HG03103 (cell line): ENCODE data around the gene ACBD6.
"Not testable (repeated sequence)": the region's sequence is repeated elsewhere in the genome, so short reads cannot be mapped to it uniquely, and the experiment has no call there.

Experiments used
- ATAC-seq: cut with Tn5 transposase; IDR thresholded peaks from one replicate; pipeline ENCODE4 v1.9.1; 2021; ENCODE audit warnings: low read depth; ENCODE audit not compliant: unreplicated experiment

Gene ACBD6, protein sequence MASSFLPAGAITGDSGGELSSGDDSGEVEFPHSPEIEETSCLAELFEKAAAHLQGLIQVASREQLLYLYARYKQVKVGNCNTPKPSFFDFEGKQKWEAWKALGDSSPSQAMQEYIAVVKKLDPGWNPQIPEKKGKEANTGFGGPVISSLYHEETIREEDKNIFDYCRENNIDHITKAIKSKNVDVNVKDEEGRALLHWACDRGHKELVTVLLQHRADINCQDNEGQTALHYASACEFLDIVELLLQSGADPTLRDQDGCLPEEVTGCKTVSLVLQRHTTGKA

DNA sequence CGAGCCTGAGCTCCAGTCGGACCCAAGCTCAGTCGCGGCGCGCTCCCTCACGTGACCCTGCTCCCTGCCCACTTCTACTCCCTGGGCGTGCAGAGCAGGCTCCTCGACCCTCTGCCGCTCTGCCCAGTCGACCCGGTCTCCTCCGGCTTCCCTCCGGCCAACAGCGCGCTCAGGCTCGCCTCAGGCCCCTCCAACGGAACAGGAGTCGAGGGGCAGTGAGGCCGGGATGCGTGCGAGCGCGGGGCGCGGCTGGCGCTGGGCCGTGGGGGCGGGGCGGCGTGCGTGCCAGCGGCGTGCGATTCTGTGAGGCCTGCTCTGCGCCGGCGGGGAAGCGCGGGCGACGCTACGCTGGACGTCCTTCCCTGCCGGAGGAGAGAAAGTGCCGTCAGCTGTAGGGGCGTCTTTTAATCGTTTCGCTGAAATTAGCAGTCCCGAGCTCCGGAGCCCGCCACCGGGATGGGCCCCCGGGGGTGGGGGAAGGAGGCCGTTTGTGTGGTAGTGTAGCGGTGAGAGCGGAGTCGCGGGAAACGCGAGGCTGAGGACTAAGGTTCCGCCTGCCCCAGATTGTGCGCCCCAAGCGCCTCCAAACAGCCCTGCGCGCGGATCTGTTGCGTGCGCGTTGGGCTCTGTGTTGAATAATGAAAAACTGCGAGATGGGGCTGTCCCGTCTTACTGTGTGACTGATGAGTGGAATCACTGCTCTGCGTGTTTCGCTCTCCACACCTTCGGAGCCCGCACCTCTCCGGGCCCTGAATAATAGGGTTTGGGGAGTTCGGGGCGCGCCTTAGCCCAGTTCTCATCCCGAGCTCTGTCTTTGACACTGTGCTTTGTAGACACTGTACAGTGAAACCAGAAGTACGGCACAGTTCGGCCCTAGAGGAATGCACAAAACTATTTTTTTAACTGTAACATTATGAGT lies at the start of gene ACBD6:
ACBD6 (minus strand) TSS at position 217 of the 919 bp plus-strand sequence. CDS start 311 bp downstream, outside the sequence.
- peak; percentile 71 for ATAC-seq

DNA sequence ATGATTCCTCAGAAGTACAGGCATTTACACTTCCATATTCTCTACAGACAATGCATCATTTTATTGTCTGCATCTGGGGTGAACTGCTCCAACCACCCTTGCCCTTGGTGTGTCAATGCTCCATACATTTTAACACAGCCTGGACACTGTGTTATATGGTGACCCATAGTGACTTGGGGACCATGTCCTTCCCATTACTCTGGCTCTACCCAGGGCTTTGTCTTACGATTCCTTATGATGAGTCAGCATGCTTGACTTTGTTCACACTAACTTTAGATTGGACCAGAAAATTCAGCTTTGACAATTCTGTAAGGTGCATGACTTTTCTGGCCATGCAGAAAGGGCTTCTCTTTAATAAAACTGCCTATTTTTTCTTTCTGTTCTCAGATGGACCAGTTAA lies 49.6 kb upstream of the ACBD6 start:
- ATAC-seq, result no peak

DNA sequence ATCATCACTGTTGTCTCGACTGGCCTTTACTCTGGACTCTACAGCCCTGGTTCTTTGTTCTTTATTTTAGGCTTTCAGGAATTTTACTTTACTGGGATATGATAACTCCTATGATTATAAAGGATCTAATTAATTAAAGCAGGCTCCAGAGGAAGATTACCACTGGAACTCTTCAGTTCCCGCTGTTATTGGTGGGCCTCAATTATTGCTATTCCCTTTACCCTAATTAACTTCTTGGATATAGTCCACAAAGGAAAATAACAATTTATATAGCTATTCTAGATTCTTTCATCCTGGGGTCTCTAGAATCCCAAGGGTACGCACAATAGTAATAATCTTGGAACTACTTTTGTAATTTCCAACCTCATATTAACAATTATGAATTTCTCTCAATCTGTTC lies 47.9 kb upstream of the ACBD6 start:
- no peak for ATAC-seq

DNA sequence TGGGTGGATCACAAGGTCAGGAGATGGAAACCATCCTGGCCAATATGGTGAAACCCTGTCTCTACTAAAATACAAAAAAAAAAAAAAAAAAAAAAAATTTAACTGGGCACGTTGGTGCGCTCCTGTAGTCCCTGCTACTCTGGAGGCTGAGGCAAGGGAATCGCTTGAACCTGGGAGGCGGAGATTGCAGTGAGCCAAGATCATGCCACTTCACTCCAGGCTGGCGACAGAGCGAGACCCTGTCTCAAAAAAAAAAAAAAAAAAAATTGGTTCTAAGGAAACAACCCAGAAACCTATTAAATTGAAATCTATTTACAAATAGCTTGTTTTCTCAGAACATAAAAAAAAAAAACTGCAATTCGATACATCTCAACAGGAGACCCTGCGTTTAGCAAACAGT lies 47.4 kb upstream of the ACBD6 start:
- ATAC-seq, result not testable (repeated sequence)

DNA sequence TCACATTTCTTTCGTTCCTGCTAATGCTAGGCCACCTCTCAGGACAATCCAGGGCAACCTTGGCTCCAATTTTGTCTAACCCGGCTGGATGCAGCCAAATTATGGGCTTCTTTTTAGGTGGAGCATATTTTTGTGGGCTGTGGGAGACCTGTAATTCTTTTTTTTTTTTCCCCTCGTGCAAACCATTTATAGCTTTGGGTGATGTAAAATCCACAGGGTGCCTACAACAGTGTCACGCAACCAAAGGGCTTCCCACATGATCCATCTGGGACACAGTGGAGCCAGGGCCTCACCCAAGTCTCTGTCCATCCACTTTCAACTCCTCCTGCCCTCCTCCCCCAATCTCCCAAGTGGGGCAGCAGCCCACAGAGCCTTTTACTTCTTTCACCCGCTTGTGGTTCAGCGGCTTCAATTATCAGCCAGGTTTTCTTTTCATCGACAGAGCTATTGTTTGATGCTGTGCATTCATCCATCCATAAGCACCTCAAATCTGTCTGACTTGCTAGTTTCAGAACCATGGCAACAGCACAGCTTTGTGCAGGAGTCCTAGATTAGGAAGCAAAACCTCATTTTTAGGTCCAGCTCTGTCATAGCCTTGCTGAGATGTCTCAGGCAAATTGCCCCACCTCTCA lies 46.4 kb upstream of the ACBD6 start:
- ATAC-seq, result no peak

DNA sequence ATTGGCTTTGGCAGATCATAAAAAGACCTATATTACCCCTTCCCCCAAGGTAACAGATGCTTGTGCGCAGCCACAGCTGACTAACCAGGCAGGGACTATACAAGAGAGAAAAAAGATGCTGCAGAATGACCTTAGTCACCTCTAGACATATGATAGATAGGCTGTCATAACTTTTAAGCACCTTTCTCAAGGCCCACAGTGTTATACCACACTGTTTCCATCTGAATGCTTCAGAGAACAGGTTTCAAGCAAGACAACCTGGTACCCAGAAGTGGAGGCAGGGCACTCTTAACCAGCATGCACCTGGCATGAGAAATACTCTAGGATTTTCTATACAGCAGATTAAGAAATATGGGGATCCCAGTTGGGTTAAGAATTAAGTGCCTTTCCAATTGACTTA lies 43.6 kb upstream of the ACBD6 start:
- ATAC-seq, result no peak

DNA sequence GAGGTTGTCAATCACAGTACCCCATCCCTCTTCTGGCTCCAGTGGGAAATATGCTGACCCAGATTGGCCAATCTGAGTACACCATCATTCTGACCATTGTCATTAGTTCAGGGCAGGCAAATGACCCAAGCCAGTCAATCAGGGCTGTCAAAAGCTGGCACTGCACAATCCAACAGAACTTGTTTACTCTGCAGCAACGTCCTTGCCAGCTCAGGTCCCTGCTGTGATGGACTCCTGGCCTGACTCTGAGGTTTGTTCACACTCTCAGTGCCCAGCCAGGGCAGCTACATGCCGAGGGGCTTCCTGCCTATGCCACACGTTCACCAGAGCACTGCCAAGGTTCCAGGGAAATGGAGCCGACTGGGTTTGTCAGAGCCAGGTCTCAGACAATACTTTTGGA lies 41.7 kb upstream of the ACBD6 start:
- no peak for ATAC-seq

DNA sequence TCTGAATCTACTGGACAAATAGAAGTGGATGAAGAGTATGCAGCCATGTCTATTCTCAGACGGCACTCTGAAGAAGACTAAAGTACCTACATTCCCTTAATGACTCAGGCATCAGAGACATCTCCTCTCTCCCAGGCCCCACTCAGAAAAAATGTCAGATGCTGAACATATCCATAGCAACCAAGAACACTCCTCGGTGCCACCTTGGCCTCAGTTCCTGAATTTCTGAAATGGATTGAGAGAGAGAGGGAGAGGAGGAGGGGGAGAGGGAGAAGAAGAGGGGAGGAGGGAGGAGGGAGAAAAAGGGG lies 40.4 kb upstream of the ACBD6 start:
- ATAC-seq, result no peak

DNA sequence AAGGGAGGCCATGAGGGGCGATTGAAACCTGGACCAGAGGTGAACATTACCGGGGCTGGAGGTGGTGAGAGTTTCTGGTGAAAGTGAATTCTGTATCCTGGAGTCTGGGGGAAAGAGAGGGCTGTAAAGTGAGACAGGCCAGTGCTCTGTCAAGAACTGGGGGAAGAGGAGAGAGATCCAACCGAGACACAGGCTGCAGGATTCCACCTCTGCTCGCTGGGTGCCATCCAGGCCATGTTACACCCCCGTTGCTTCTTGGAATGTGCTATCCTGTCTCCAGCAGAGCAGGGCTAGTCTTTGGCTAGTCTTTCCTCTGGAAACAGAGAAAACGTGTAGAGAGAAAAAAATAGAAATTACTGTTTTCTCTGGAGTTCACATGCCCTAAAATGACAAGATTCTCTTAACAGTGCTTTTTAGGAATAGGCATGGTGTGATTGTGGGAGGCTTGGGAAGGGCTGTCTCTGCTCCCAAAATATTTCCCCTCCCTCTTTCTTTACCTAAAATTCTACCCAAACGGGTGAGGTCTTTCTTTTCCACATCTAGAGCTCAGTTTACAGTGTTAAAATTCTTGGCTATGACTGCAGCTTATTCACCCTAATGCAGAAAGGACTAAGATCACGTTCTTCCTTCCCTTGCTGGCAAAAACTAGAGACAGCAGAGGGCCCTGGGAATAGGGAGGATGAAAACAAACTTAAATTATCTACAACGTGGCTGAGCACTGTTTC lies 39.9 kb upstream of the ACBD6 start:
- ATAC-seq, result no peak

DNA sequence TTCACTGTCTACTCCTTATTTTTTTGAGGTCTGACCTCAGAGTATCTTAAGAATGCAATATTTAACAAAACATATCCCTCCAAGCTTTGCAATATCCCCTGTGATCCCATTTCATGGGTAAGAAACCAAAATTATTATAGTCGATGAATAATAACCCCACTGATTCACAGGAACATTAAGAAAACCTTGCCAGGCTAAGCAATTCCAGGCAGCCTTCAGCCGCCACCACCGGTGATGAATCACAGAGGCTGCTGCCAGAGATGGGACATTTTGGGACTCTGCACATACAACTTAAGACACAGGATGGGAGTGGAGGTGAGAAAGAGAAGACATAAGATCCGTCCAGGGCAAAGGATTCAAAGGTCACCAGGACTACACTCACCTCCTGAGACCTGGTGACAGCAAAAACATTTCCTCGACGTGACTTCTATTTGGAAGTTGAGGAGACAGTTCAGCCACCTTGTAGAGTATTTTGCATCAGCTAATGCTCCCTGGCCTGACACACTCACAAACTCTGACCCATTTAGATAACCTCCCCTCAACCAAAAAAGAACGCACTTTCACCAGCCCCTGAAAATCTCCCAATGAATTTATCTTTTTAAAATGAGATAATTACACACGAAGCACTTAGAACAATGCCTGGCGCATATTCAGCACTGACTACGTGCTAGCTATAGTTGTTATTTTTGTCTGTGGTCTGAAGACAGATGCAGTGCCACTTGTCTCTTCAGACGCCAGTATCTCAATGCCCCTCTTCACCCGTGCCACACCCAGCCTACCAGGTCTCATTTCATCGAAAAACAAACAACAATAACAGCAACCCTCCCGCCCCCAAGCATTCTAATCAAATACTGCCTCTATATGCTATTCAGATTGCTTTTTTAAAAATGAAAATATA lies 38.6 kb upstream of the ACBD6 start:
- ATAC-seq, result no peak

DNA sequence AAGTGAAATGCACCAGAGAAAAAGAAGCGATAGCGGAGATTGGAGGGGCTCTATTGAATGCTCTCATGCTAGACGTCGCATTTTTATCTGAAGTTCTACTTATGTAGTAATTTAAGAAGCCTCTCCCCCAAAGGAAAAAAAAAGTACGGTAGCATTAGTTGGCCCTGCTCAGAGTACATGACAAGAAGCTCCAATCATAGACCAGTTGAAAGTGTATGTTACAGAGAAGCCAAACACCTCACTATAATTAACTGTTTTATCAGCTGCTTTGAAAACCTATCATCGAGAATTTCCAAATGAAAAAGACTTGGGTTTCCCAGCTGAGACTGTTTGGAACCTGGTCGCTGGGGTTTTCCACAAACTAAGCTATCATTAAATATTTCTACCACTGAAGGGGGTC lies 36.8 kb upstream of the ACBD6 start:
- no peak for ATAC-seq

DNA sequence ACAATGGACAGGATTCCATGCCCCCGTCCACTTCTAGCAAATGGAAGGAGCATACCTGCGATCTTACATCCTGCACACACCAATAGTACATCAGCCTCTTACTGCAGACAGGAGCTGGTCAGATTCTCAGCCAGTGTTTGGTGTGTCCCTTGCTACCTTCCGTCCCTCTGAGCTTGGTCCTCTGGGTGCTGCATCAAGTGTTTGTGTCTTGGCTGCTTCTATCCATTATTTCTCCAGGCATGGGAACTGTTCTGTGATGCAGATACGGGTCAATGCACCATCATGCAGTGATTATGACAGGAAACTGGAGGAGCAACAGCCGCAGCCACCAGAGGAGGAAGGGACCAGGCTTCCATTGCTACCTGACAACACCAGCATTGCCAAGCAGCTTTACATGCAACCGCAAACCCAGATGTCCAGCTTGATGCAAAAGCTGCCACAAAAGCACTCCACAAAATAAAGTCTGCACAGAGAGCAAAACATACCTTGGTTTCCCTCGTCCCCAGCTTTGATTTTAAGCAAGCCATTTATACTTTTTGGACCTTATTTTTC lies 34.5 kb upstream of the ACBD6 start:
- no peak for ATAC-seq

DNA sequence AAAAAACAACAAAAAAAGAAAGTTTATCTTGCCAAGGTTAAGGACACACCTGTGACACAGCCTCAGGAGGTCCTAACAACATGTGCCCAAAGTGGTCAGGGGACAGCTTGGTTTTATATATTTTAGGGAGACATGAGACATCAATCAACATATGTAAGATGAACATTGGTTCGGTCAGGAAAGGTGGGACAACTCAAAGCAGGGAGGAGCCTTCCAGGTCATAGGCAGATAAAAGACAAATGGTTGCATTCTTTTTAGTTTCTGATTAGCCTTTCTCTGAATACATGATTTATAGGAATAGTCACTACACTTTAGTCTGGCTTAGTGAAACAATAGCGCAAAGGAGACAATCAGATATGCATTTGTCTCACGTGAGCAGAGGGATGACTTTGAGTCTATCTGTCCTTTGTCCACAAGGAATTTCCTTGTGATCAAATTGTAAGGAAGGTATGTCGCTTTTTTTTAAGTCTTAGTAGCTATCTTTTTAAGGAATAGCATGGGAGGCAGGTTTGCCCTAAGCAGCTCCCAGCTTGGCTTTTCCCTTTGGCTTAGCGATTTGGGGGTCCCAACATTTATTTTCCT lies 33.1 kb upstream of the ACBD6 start:
- ATAC-seq, result no peak

DNA sequence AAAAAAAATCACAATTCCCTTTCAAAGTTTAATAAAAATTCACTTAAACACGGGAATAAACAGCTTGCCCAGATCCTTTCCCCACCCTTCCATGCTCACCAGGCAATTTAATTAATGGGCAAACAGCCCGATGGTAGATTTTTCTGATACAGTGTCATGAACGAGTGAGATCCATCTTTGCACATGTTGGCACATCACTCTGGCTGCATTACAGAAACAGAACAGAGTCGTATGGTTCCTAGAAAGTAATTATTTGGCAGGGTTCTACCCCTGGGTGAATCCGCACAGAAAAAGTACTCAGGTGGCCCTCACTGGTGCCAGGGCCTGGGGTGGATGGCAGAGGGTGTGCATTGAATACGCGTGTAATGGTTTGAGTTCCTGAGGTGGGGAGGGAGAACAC lies 31.8 kb upstream of the ACBD6 start:
- ATAC-seq, result no peak

DNA sequence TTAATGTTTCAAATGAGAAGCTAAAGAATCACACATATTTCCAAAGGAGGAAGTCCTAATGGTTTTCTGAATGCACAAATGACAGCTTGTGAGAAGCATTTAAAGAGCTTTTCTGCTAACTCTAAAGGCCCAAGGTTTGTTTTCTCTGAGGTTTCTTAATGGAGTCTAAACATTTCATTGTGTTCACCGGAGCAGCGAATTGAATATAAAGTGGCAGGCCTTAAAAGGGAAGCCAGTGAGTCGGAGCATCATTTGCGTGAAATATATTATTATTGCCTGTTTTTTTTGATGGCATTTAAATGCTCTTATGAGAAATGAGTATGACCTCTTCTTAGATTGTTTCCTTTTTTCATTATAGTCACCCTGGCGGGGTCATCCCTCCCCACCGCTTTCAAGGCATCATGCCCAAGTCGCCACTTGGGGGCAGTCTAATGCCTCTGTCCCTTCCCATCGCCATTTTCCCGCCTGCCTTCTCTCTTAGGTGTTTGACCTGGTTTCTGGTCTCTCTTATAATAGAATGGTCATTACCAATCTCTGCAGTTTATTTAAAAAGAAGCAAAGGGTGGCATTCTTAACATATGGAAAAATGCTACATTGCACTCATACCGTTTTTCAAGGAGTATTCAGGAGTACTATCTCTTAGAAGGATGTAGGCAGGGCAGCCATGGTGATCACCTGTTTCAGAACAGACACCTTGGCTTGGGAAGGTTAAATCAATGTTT lies 31.1 kb upstream of the ACBD6 start:
- ATAC-seq, result no peak

DNA sequence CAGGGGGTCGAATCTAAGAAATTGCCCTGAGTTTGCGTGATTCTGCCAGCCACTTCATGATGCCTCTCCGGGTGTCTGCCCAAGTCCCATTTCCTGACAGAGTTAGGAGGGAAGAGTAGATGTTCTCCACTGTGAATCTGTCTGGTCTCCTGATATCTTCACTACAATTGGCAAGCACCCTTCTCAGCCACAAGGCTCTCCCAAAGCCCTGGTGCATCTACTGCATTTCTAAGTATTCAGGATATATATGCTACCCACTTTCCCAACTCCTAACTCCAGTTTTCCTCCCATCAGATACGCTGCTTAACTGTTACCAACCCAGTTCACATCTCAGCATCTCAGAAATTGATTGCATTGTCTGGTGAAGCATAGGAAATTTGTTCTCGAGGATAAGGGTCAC lies 30.5 kb upstream of the ACBD6 start:
- ATAC-seq, result no peak

DNA sequence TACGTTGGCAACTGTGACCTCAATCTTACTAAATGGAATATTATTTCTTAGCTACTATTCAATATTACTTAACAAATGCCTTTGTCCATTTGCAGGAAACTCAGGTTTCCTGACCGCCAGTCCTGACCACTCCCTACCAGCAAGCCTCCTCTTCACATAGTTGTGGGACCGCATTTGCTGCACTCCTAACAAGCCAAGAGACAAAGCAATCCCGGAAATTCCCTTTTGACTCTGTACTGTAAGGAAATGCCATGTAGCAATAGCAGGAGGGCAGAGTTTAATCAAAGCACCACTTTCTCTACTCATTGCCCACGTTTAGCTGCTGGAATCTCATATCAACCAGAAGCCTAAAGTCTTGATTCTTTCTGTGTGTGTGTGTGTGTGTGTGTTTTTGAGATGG lies 28.1 kb upstream of the ACBD6 start:
- ATAC-seq, result no peak

DNA sequence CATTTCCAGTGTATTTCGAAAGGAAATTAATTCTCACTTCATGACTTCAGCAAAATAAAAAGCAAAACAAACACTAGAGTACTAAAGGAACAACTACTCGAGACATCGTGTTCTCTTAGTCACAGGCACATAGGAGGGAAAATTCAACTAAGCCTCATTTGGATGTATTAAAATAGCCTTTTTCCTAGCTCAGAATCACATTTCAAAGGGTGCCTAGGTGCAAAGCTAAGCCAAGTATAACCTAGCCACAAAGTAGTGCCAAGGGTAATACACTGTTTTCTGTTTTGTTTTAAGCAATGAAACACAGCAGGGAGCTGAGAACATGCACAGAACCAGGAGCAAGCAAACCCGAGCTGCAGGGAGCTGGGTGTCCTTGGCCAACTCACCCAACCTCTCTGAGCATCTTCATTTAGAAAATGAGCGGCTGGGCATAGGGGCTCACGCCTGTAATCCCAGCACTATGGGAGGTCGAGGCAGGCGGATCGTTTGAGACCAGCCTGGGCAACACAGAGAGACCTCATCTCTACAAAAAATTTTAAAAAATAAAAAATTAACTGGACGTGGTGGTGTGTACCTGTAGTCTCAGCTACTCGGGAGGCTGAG lies 26.6 kb upstream of the ACBD6 start:
- no peak for ATAC-seq
